Measurements from ENCODE around the gene ADARB2.

GRCh38 chr10:1604246-1604645 is 133.1 kb downstream of the ADARB2 start:
- TF ChIP-seq, protein P1, sequence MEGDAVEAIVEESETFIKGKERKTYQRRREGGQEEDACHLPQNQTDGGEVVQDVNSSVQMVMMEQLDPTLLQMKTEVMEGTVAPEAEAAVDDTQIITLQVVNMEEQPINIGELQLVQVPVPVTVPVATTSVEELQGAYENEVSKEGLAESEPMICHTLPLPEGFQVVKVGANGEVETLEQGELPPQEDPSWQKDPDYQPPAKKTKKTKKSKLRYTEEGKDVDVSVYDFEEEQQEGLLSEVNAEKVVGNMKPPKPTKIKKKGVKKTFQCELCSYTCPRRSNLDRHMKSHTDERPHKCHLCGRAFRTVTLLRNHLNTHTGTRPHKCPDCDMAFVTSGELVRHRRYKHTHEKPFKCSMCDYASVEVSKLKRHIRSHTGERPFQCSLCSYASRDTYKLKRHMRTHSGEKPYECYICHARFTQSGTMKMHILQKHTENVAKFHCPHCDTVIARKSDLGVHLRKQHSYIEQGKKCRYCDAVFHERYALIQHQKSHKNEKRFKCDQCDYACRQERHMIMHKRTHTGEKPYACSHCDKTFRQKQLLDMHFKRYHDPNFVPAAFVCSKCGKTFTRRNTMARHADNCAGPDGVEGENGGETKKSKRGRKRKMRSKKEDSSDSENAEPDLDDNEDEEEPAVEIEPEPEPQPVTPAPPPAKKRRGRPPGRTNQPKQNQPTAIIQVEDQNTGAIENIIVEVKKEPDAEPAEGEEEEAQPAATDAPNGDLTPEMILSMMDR (IDR thresholded peaks at IDR 0.05): no peak
- no peak for TF ChIP-seq POLR2AphosphoS5 (IDR thresholded peaks at IDR 0.05)
